Smooth muscle cell of the brain vasculature (primary cell): ENCODE data around the gene MAT2A.

ENCODE experiments used
- DNase-seq: peaks from one replicate; pipeline ENCODE4 v3.0.0-alpha.2; 2012; ENCODE audit warnings: low read depth, low spot score

The MAT2A gene

DNA sequence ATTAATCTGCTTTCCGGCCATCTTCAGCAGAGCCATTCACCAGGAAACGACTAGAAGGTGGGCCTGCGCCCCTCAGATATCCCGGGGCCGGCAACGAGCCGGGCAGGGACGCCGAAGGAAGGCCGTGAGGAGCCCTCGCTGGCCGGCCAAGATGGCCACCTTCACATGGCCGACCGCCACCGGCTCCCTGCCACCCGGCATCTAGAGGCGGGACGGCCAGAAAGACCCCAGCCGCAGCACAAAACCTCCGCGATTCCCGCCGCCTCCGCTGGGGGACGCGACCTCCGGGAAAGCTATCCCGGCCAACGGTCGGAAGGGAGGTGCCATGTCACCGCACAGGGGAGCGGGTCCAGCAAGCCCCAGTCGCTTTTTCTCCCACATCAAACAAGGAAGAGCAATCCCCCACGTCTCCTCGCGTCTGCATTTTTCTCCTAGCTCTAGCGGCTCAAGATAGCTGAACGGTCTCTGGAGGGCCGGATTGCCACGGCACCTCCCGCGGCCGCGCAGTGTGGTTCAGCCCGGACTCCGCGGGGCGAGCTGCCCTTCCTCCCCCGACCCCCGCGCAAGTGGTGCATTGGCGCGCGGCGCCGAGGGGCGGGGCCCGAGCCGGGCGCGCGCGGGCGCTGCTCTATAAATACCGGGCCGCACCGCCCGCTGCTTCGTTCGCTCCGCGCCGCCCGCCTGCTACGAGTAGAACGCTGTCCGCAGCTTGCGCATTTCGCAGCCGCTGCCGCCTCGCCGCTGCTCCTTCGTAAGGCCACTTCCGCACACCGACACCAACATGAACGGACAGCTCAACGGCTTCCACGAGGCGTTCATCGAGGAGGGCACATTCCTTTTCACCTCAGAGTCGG is at the start of gene MAT2A:
TSS of gene MAT2A (plus strand) at position 662 of the 854 bp plus-strand sequence. CDS start at position 782, 120 bp downstream.
- DNase-seq: peak; percentile 85

DNA sequence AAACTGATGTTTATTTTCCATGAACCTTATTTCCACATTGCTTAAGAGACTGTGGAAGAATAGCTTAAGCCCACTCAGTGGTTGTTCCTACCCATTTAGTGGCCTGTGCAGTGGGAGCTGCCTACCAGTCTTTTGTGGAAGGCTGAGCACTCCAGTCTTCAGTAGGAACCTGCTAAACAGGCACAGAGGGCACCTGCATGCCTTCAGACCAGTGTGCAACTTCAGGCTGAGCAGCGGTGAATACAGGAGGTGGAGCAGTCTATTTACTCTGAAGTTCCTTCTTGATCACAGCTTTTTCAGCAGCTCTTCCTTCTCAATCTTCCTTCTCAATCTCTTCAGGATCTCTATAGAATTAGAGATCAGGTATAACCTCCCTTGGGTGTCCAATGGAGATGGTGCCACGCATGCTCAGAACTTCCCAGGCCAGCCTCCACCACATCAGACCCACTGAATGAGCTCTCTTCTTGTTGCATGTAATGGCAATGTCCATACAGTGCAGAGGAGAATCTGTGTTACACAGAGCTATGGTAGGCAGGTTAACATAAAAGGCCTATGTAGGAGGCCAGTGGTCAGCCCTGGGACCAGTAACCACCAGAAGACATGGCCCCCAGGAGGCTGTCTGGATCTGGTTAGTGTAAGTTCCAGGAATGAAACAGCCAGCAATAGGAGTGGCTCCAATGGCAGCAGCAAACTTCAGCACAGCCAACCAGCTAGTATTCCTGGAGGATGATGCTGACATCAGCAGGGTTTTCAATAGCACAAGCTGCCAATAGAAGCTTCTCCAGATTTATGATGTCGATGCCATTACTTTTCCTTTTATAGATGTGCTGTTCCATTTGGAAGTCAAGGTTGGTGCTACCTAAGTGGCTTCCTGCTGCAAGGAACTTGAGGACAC is 47.9 kb upstream of the MAT2A start:
- DNase-seq: no peak

DNA sequence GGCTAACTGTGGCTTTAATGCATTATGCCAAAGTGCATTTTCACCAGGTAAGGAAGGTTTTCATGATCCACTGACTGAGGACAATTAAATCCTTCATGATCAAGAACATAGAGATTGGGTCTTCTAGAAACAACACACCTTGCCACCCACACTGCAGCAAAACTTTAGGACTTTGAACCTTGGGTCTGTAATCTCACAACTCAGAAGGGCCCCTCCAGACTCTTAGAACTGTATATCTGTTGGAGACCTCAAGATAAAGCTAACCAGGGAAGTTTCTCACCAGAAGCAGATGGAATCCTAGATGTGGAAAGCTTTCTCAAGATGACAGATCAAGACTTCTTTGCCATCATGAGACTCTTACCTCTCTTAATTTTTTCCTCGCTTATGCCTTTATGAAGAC is 42.5 kb upstream of the MAT2A start:
- no peak for DNase-seq

DNA sequence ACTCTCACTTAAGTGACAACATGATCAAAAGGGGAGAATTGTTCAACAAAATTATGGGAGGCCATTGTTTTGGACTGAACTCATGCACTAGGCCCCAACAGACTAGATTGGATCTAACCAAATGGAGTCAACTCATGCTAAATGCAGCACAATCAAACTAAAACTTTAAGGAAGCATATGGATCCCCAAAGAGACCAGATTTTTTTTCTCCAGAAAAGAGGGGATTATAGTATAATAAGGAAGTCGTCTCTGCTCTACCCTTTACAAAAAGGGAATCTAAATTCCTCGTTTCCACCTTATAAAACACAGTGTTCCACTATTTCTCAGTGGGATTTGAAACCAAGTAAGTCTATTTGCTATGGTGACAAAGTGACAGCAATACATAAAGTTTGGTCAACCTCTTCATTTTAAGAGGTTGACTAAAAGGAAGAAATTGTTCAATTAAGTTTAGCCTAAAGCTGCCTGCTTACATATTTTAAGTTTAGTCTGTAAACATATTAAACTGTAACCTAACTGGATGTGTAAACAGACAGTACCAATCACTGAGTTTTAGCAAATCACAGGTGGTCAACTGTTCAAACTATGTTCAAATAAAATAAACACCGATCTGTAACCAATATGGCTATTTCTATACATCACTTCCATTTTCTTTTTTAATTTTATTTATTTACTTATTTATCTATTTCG is 40.9 kb upstream of the MAT2A start:
- DNase-seq: no peak

DNA sequence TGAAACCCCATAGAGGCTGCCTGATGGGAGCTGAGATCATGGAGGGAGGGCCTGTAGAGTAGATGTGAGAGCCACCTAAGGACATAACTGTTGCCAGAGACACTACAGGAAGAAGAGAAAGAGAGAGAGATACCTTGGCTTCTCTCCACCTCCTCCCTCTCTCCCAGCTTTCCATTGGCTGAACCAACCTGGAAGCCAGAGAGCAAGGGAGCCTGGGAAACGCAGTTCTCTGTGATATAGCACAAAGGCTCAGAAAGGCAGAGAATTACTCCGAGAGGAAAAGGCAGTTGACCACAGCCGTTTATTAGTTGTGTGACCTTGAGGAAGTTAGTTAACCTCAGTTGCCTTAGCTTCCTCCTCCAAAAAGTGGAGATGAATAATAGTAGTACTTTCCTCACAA is 37.7 kb upstream of the MAT2A start:
- no peak for DNase-seq

DNA sequence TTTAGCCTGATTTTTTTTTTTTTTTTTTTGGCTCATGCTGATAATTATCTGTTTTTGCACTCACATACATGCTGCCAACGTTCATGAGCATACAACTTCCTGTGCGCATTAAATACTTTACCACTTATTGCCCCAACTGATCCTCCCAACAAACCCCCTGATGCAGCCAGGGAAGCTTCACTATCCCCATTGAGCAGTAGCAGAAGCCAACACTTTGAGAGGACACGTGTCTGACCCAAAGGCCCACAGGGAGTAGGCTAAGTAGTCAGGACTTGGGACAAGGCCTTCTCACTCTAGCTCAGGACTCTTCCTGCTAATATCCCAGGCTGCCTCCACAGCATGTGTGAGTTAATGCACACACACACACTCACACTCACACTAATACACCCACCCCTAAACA is 36.2 kb upstream of the MAT2A start:
- no peak for DNase-seq

DNA sequence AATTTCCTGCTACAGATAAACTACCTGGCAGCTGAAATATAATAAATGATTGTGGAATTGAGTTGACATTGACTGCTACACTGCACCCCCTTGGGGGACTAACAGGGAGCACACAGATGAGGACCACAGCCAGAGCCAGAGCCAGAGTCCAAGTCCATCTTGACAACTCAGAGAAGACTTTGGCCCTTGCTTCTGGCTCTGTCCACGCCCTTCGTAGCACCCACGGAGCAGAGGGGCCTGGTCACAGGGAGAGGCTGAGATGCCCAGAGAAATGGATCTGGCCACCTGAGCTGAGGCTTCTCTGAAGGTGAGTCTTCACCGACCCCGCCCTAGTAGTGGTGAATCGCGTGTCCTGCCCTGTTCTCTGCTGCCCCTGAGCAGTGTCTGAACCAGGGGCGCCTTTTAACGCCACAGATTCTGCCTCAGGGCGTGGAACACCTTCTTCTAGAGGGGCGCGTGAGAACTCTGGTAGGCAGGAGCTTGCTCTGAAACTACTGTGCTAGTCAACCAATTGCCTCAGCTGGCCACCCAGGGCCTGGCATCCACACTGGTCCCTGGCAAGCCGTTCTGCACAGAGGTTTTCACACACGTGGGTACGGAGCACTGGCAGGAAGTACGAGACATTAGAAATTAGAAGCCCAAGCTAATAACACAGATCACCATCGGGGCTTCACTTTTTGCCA is 35.7 kb upstream of the MAT2A start:
- no peak for DNase-seq

DNA sequence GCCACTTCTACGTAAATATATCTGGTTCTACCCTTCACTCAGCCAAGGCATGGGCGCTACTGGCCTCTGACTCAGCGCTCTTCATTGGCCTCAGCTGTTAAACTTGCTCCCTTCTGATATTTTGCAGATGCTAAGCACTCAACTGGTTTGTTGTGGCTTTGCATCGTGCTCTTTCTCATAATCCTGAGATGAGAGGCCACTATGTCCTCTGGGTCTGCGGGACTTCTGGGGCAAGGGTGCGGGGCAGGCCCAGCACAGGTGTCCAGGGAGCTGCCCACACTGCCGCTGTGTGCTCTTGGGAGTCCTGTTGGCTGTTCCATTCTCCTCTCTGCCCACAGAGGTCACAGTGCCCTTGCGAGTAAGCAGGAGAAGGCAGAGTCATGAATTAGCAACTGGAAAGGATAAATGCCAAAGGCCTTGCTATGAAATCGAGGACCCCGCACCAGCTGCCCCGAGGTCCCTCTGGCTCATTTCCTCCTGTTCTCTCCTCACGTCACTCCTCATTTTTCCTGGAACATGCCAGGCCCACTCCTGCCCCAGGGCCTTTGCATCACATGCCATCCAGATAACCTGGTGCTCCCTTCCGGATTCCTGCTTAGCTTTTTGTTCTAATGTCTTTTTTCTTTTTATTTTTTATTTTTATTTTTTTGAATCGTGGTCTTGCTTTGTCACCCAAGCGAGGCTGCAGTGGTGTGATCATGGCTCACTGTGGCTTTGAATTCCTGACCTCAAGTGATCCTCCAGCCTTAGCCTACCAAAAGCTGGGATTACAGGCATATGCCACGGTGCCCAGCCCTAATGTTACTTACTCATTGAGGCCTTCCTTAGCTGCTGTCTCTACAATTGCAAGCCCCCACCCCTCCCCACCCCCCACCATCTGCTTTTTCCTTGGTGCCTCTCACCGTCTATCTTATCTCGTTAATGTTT is 34.9 kb upstream of the MAT2A start:
- no peak for DNase-seq

DNA sequence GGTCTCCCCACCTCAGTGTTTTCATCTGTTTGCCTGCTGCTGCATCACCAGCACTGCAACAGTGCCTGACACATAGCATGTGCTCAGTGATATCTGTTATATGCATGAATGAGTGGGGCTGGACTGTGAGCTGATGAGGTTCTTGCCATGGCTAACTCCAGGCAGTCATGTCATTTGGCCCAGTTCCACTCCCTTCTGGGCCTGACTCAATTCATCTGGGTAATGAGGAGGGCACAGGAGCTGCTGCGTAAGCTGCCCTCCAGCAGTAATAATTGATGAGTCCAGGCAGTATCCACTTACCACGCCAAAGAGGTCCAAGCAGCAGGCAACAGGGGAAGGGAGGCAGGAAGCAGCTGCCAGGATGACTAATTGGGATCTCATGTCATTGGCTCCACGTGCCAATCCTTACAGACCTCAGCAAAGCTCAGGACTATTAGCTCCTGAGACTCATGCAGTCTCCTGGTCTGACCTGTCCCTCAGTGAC is 34.1 kb upstream of the MAT2A start:
- DNase-seq: peak; percentile 51

DNA sequence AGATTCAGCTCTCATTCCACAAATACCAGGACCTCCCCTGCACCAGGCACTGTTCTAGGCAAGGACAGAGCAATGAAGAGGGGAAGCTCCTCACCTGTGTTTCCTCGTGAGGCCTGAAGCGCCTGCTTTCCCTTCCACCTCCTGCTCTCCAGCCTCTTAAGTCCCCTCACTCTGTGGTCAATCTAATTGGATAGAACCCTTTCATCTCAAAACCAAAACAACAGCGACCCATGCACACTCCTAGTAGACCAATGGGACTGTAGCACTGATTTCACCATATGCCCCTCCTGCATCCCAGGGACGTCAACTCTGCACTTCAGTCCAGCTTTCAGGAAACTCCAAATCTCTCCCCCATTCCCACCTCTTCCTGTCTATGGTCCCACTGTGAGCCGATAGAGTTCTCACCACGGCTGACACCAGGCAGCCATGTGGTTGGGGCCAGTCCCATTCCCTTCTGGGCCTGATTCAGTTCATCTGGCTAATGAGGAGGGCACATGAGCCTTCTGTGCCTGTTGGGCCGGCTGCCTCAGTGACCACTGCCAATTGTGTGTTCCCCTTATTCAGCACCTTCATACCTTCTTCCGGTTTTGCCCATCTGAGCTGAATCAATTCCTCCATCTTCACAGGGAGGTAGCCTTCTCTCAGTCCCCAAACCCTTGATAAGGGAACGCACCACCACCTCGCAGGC is 33.3 kb upstream of the MAT2A start:
- no peak for DNase-seq

DNA sequence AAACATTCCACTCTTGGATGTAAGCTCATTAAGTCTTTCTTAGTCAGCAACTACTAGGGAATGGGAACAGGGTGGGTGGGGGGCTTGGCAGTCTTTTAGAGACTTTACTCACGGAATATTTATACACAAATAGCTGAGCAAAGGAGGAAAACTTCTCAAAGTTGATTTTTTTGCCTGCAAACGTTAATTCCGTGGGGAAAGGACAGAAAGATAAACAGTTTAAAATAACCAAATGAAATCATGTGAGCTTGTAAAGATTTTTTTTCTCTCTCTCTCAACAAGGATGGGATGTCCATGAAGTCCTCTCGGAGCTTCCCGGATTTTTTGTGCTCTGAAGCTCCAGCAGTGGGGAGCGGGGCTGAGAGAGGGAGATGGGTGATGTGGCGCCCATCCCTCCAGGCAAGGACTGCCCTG is 32.2 kb upstream of the MAT2A start:
- no peak for DNase-seq

DNA sequence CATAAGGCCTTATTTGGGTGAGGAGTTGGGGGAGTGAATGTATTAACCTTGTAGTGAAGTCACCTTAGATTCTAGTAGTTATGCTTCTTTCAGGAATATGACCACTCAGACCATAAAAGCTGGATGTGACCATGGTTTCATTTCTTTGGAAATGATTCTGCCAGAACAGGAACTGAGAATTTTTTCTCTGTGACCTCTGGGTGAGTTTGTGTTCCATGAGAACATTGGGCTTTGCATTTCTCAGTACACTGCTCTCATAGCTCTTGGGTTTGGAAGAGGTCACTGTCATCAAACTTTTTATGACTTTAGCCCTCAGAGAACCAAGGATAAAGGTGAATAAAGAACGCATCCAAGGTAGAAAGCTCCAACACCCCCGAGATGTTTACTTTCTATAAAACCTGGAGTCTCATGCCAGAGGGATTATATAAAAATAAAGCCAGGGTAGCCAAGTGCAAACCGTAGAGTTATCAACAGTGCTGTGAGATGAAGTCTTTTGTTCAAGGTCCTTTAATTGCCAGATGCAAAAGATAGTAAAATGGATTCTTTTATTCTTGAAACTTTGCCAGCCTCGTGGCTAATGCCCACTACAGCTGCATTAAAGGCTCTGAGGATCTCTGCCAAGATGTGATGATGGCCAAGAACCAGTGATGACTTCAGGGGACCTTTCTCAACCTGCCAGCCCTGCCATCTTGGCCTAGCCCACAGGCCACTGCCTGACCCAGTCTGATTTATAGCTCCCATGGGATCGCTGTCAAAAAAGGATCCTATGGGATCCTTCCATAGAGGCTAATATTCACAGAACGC is 27.8 kb upstream of the MAT2A start:
- no peak for DNase-seq

DNA sequence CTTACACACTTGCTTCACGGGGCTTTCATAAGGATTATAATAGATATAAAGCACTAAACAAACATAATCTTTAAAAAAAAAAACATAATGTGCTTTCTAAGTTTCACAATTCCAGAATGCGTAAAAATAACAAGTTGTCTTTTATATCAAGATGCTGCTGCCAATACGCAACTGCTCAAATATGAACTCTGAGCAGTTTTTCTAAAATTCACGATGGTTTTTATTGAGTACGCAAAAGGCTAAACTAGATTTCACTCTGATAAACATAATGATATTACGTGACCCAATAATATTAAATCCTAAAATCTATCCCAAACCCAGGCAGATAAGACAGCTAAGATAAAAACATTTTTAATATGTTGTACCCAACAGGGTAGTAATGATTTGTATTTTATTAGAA is 24.6 kb upstream of the MAT2A start:
- DNase-seq: no peak

DNA sequence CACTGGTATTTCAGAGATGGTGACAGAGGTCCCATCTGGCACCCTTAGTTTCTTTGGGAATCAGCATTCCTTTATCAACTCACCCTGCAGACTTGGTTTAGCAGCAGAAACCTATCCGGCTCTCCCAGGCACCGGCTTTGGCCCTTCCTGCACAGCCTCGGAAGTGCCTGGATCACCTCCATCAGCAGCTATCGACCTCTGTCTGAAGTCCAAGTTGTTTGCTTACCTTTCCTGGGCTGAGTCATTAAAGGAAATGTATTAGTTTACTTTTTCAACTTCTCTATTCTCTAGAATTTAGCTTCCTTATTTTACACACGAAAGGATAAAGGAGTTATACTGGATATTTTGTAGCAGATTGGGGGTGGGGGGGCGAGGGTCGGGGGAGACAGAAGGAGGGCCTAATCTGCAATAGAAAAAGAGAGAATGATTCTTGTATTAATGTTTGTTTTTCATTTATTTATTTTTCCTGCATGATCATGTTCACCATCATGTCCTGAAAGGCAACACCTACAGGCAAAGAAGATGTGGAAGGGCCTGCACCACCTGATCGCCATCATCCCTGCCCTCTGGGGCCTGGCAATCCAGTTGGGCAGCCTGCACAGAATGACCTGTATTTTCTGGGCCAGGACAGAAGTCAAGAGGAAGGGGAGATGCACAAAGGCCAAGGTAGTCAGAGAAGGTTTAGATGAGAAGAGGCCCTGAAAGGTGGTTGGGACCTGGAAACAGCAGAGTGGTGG is 22.1 kb upstream of the MAT2A start:
- DNase-seq: no peak

DNA sequence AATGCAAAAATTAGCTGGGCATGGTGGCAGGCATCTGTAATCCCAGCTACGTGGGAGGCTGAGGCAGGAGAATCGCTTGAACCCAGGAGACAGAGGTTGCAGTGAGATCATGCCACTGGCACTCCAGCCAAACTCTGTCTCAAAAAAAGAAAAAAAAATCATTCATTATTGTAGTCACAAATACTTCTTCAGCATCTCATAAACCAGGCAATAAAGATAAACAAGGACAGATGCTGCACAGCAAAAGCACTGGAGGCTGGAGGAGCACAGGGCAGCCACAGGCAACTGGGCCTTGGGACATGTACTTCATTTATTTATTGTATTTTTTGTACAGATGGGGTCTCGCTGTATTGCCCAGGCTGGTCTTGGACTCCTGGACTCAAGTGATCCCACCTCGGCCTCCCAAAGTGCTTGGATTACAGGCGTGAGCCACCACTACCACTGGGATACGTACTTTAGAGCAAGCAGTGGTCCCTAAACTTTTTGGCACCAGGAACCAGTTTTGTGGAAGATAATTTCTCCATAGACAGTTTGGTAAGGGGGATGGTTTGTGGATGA is 16.8 kb upstream of the MAT2A start:
- no peak for DNase-seq

DNA sequence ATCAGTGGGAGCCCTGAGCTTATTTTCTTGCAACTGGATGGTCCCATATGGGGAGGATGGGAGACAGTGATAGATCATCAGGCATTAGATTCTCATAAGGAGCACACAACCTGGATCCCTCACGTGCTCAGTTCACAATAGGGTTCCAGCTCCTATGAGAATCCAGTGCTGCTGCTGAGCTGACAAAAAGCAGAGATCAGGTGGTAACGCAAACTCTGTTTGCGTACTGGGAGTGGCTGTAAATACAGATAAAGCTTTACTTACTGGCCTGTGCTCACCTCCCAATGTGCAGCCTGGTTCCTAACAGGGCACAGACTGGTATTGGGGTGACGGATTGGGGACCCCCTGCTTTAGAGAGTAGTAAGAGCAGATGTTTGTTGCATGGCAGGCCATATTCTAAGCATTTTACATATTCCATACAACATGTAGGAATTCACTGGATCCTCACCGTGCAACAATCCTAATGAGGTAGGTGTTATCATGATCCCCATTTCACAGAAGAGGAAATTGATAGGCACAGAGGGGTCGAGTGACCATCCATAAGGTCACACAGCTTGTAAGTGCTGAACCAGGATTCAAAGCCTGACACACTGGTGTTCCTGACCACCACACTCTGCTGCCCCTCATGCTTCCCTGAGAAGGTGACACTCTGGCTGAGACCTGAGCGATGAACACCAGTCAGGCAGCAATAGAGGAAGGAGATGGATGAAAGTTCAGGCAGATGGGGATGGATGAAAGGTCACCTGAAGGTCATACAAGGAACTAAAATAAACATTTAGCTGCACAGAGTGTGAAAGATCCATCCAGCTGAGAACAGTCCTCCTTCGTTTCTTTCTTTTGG is 15.7 kb upstream of the MAT2A start:
- no peak for DNase-seq

DNA sequence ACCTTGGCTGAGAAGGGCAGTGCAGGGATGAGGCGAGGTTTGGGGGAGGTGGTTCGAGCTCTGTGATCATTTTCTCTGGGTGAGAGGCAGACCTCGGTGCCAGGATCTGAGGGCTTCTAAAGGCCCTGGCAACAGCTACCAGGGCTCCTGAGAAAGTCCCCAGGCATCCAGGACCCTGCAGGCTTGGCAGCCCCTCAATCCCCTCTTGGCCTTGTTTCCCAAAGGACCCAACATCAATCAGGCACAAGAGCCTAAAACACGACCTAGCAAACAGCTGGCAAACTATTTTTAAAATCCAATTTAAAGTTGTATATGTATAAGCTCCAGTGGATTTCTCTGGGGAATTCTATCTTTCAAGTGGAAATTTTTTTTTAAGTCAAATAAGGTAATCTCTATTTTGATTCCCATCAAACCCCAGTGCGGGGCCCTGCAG is 15.0 kb upstream of the MAT2A start:
- no peak for DNase-seq
